Type B pancreatic cell (in vitro differentiated cells): ENCODE measurements around the gene SLC8A2. TPM values are rescaled to one million over a fixed set of nuclear protein-coding genes. Genes with fewer than 3 reads are reported as not detected.
A peak's percentile ranks its signal among the peaks of the same experiment; 100 is the strongest.

ENCODE experiments used
- DNase-seq: peaks from one replicate; pipeline ENCODE4 v3.0.0; 2021; ENCODE audit warnings: mixed read lengths; ENCODE audit not compliant: unreplicated experiment; ENCODE audit errors: extremely low spot score
- H3K27ac Mint-ChIP-seq: 2 replicates; pipeline ENCODE4 v1.8.0; 2021; ENCODE audit warnings: mild to moderate bottlenecking, mixed read lengths
- H3K27me3 Mint-ChIP-seq: 2 replicates; pipeline ENCODE4 v1.8.0; 2021; ENCODE audit warnings: mixed read lengths
- H3K36me3 Mint-ChIP-seq: 2 replicates; pipeline ENCODE4 v1.8.0; 2021; ENCODE audit warnings: mixed read lengths
- H3K4me1 Mint-ChIP-seq: one replicate; pipeline ENCODE4 v1.8.0; 2021; ENCODE audit warnings: mixed read lengths; ENCODE audit not compliant: unreplicated experiment
- H3K4me3 Mint-ChIP-seq: 2 replicates; pipeline ENCODE4 v1.8.0; 2021; ENCODE audit warnings: mild to moderate bottlenecking, mixed read lengths
- H3K9me3 Mint-ChIP-seq: 2 replicates; pipeline ENCODE4 v1.8.0; 2021; ENCODE audit warnings: mixed read lengths
- CTCF ChIP-seq: fragments of 200-600 bp; sonication (generic); conservative IDR thresholded peaks from 2 replicates; pipeline ENCODE4 v1.5.0; 2021; ENCODE audit warnings: antibody characterized with exemption, mild to moderate bottlenecking
- total RNA-seq: library from RNA; stranded (reverse); gene quantifications from 2 replicates; pipeline ENCODE4 v1.2.1, GENCODE V29; 2021; ENCODE audit warnings: low replicate concordance

SLC8A2 gene
- total RNA-seq, 1 donor from 2014 or later = 1.3 TPM

DNA sequence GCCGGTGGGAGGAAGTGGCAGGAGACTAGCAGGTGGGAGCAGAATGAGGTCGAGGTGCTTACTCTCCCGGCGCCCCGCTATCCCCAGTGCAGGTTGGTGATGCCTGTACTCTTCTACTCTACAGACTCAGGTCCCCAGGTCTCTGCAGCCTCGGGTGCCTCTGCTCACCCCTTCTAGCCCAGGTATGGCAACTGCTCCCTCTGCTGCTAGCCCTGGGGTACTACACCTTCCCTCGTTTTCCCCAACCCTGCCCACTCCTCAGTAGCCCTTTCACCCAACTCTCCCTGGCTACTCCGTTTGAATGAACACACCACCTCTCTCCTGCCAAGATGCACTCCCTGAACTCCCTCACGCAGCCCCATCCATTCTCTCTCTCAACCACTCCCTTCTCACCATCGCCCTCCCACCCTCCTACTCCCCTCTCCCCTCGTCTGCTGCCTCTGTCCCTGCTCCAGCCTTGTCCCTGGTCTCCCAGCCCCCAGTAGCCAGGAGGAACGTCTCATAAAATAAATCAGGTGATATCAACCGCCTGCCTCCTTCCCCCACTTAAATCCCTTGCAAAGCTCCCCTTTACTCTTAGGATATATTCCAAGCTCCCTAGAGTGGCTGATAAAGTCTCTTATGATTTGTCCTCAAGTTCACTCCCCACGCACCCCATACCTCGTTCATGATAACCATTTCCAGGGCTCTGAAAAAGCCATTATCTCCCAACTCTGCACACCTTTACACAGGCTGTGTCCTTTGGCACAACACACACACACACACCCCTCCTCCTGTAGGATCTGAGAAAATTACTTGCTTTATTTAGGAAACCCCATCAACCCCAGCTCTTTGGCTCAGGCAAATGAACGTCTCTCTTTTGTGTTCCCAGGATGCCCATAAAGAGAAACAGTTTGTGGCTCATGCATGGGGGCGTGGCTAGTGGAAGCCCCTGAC lies 44.2 kb downstream of the SLC8A2 start:
- peak; percentile 85 for DNase-seq
- peaks cover 14% of the 10 kb centered on the region for H3K4me1 Mint-ChIP-seq
- no peak overlapping the region for H3K27ac Mint-ChIP-seq
- TF ChIP-seq CTCF = peak; percentile 93
- H3K4me3 Mint-ChIP-seq = no peak overlapping the region
- H3K27me3 Mint-ChIP-seq = peaks cover 55% of the 10 kb centered on the region
- H3K36me3 Mint-ChIP-seq = no peaks in the 10 kb centered on the region
- no peaks in the 10 kb centered on the region for H3K9me3 Mint-ChIP-seq

DNA sequence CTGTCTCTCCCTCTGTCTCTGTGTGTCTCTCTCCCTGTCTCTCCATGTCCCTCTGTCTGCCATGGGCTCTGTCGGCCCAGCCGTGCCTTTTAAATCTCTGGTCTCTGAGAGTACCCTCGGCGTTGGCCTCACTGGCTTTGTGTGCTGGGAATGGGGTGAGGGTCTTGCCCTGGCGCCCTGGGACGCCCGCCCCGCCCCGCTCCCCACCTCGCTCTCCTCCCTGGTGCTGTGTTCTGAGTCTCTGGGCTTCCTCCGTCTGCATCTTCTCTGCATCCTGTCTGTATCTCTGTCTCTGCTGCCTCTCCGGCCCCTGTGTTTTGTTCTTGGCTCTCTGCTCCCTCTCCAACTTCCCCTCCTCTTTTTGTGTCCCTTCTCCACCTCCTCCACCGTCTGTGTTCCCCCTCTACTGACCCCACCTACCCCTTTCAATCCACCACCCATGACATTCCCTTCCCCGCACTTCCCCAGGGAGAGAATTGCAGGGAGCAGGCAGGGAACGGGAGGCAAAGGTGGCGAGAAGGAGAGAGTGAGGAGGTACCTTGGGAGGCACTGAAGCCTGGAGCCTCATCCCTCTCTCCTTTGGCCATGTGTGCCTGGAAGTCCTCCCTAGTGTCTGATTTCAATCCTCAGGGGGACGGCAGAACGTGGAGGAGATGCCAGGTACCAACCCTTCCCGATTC lies 48.4 kb downstream of the SLC8A2 start:
- TF ChIP-seq CTCF = no peak
- Mint-ChIP-seq H3K27me3 (peaks cover 64% of the 10 kb centered on the region), H3K36me3 (no peaks in the 10 kb centered on the region), H3K4me3 (peak overlapping the region; percentile 37), H3K4me1 (peaks cover 31% of the 10 kb centered on the region), H3K9me3 (no peaks in the 10 kb centered on the region), H3K27ac (no peak overlapping the region)
- DNase-seq = no peak

- no peak for DNase-seq
- Mint-ChIP-seq H3K27me3 (peaks cover 72% of the 10 kb centered on the region), H3K27ac (peak overlapping the region; percentile 7), H3K9me3 (no peaks in the 10 kb centered on the region), H3K4me1 (peaks cover 35% of the 10 kb centered on the region), H3K36me3 (no peaks in the 10 kb centered on the region), H3K4me3 (peak overlapping the region; percentile 82)
- TF ChIP-seq CTCF = no peak
Measured at GRCh38 chr19:47422417-47423163, 49.1 kb downstream of the SLC8A2 start.

DNA sequence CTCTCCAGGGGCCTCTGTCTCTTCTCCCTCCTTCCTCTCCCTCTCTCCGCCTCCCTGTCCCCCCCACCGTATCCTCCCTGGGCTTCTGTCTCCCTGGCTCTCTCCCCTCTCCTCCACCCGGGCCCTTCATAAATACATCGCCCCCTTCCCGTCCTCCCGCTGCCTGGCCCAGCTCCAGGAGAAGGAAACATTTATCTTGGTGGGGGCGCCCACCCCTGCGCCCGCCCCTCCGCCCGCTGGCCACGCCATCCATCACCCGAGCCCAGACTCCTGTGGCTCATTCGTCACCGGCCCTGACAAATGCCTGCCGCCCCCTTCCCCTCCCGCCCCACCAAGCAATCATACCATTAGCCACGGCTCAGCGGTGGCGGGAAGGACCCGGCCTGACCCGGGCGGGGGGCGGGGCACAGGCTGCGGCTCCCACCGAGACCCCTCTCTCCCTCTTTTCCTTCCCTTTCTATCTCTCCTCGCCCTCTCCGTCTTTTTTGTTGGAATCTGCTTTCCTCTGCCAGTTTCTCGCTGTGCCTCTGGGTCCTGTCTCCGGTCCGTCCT lies 49.8 kb downstream of the SLC8A2 start:
- Mint-ChIP-seq H3K27ac (peak overlapping the region; percentile 65), H3K4me3 (peak overlapping the region; percentile 82), H3K36me3 (no peaks in the 10 kb centered on the region), H3K27me3 (peaks cover 74% of the 10 kb centered on the region), H3K4me1 (peaks cover 38% of the 10 kb centered on the region), H3K9me3 (no peaks in the 10 kb centered on the region)
- no peak for DNase-seq
- no peak for TF ChIP-seq CTCF

DNA sequence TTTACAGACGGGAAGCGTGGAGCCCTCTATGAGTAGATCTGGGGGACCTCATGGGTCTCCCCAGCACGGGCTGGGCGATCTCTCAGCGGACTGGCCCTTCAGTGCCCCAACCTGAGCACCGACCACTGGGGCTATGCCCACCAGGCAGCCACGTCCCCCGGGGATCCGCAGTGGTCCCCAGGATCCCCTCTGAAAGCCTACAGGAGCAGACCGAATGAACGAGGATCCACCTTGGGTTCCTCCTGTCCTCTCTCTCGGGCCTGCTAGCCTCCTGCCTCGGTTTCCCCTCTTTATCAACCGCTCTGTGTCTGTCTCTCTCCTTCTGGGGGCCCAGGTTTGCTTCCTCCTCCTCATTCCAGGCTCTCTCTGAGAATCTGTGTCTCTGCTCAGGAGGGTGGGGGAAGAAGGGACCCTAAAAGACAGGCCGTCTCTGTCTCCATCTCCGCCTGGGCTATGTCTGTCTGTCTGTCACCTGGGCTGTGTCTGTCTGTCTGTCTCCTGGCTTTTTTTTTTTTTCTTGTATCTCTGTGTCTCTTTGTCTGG lies 50.4 kb downstream of the SLC8A2 start:
- no peak for DNase-seq
- peaks cover 38% of the 10 kb centered on the region for H3K4me1 Mint-ChIP-seq
- TF ChIP-seq CTCF = no peak
- peak overlapping the region; percentile 76 for H3K4me3 Mint-ChIP-seq
- no peaks in the 10 kb centered on the region for H3K36me3 Mint-ChIP-seq
- H3K27ac Mint-ChIP-seq = peak overlapping the region; percentile 65
- H3K9me3 Mint-ChIP-seq = no peaks in the 10 kb centered on the region
- H3K27me3 Mint-ChIP-seq = peaks cover 78% of the 10 kb centered on the region
